A673 (cell line): ENCODE measurements around the gene MAOA.

Experiments used
- CTCF ChIP-seq: fragments of 300-800, 200-600 bp; sonication (generic); conservative IDR thresholded peaks from 2 replicates; pipeline ENCODE4 v1.5.1; 2017; ENCODE audit warnings: low read depth, mild to moderate bottlenecking, antibody characterized with exemption, low read length, moderate library complexity, mixed read lengths
- EZH2 ChIP-seq: fragments of 200-600 bp; sonication (generic); IDR thresholded peaks from 2 replicates; pipeline ENCODE4 v1.6.1; 2017; ENCODE audit warnings: borderline replicate concordance, low read depth, mild to moderate bottlenecking, mixed read lengths, antibody characterized with exemption, low read length; ENCODE audit not compliant: poor library complexity, severe bottlenecking

- TF ChIP-seq CTCF (no peak), EZH2 (no peak)
Observed at GRCh38 chrX:43633757-43634156, 22.3 kb upstream of the MAOA start.
